Stimulated activated naive B cell treated with anti-CD40 and anti-IgM and Interleukin-4, amounts not matched to agents 10 μg/mL and 1 μg/mL and 100 μg/mL, for 72 hours (primary cell): Measurements from ENCODE around the gene SNAP23.
"Not testable (repeated sequence)": the region's sequence is repeated elsewhere in the genome, so short reads cannot be mapped to it uniquely, and the experiment has no call there.

Experiments
- ATAC-seq, 2 donors: fragments of 150-1000 bp; cut with Tn5 transposase; replicated peaks; 2 replicates each; pipeline ENCODE4 v1.10.0; 2021; ENCODE audit warnings: moderate library complexity in 1 of 2
- DNase-seq: peaks from one replicate; pipeline ENCODE4 v3.0.0; 2021
- H3K27ac Mint-ChIP-seq: one replicate; pipeline ENCODE4 v1.8.0; 2022; ENCODE audit warnings: mild to moderate bottlenecking, mixed read lengths
- H3K27me3 Mint-ChIP-seq, 2 donors: one replicate each; pipeline ENCODE4 v1.8.0; 2022; ENCODE audit warnings: mixed read lengths in 2 of 2
- H3K36me3 Mint-ChIP-seq, 2 donors: one replicate each; pipeline ENCODE4 v1.8.0; 2022; ENCODE audit warnings: mixed read lengths in 2 of 2, mild to moderate bottlenecking in 1 of 2
- H3K4me1 Mint-ChIP-seq, 2 donors: one replicate each; pipeline ENCODE4 v1.8.0; 2022; ENCODE audit warnings: mixed read lengths in 2 of 2, mild to moderate bottlenecking in 1 of 2
- H3K4me3 Mint-ChIP-seq, 2 donors: one replicate each; pipeline ENCODE4 v1.8.0; 2022; ENCODE audit warnings: mild to moderate bottlenecking in 2 of 2, mixed read lengths in 2 of 2, moderate library complexity in 1 of 2
- H3K9me3 Mint-ChIP-seq, 2 donors: one replicate each; pipeline ENCODE4 v1.8.0; 2022; ENCODE audit warnings: mixed read lengths in 2 of 2, mild to moderate bottlenecking in 1 of 2

The SNAP23 gene

DNA sequence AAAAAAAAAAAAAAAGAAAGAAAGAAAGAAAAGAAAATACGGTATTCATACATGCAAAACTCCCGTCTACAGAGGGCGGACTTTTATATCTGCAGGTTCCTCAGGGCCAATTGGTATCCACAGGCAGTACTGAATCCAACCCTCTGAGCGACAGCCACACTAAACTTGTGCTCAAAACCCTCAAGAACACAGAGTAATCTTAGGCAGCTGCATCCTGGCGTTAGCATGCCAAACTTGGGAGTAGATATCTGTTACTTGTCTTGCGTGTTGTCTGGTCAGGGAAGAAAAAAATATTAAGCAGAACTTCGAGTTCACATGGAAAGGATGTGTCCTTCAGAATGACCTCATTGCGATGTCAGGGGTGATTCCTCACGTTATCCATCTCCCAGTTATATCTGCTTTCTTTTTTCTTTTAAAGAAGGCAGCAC, 12.8 kb downstream of the SNAP23 start:
- peaks cover 24 to 45% of the 10 kb centered on the region in 2 donors for H3K4me1 Mint-ChIP-seq
- peaks cover 17 to 24% of the 10 kb centered on the region in 2 donors for H3K36me3 Mint-ChIP-seq
- no peaks in the 10 kb centered on the region for H3K27me3 Mint-ChIP-seq
- peak overlapping the region; percentile 42 for H3K27ac Mint-ChIP-seq
- no peak overlapping the region for H3K4me3 Mint-ChIP-seq
- DNase-seq (no peak), ATAC-seq (no peak)
- no peaks in the 10 kb centered on the region for H3K9me3 Mint-ChIP-seq

GRCh38 chr15:42510258-42511006, 15.0 kb downstream of the SNAP23 start:
- ATAC-seq: no peak
- no peak overlapping the region for H3K27ac Mint-ChIP-seq
- DNase-seq: no peak
- no peaks in the 10 kb centered on the region for H3K27me3 Mint-ChIP-seq
- peaks cover 24 to 37% of the 10 kb centered on the region in 2 donors for H3K36me3 Mint-ChIP-seq
- no peaks in the 10 kb centered on the region for H3K9me3 Mint-ChIP-seq
- H3K4me1 Mint-ChIP-seq: peaks cover 18 to 30% of the 10 kb centered on the region in 2 donors
- H3K4me3 Mint-ChIP-seq: no peak overlapping the region

GRCh38 chr15:42511007-42511391, 15.6 kb downstream of the SNAP23 start:
- no peak for DNase-seq

DNA sequence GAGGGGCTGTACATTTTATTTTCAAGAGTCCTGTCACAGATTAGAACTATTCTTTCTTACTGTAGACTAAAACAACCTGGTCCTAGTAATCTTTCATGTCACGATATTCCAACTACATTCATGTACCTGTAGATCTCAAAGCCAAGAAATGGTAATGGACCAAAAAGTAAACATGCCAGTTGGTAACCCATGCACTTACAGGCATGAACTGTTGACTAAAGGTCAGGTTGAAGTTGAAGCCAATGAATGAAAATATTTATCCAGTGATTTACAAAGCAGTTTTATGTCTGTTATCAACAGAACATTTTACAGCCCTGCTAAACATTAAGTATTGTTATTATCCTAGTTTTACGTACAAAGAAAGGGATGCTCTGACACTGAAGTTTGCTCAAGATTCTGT, 27.9 kb downstream of the SNAP23 start:
- H3K9me3 Mint-ChIP-seq: no peaks in the 10 kb centered on the region
- no peak for ATAC-seq
- no peaks in the 10 kb centered on the region for H3K27me3 Mint-ChIP-seq
- H3K4me1 Mint-ChIP-seq: no peaks in the 10 kb centered on the region
- no peak overlapping the region for H3K4me3 Mint-ChIP-seq
- H3K27ac Mint-ChIP-seq: no peak overlapping the region
- DNase-seq: no peak
- peaks cover 17 to 26% of the 10 kb centered on the region in 2 donors for H3K36me3 Mint-ChIP-seq

More at GRCh38 chr15:42511007-42511391, 15.6 kb downstream of the SNAP23 start:
- peaks cover 28 to 42% of the 10 kb centered on the region in 2 donors for H3K36me3 Mint-ChIP-seq
- no peaks in the 10 kb centered on the region for H3K9me3 Mint-ChIP-seq
- ATAC-seq: no peak
- H3K27ac Mint-ChIP-seq: no peak overlapping the region
- no peaks in the 10 kb centered on the region for H3K27me3 Mint-ChIP-seq
- H3K4me3 Mint-ChIP-seq: peak overlapping the region in 1 of 2 donors; percentile 6
- H3K4me1 Mint-ChIP-seq: peaks cover 17 to 27% of the 10 kb centered on the region in 2 donors

GRCh38 chr15:42528970-42529369, 33.5 kb downstream of the SNAP23 start:
- no peaks in the 10 kb centered on the region for H3K9me3 Mint-ChIP-seq
- H3K27ac Mint-ChIP-seq: no peak overlapping the region
- no peak for DNase-seq
- no peak overlapping the region for H3K4me3 Mint-ChIP-seq
- H3K4me1 Mint-ChIP-seq: no peaks in the 10 kb centered on the region
- H3K27me3 Mint-ChIP-seq: no peaks in the 10 kb centered on the region
- no peak for ATAC-seq
- H3K36me3 Mint-ChIP-seq: peaks cover 23 to 28% of the 10 kb centered on the region in 2 donors

- ATAC-seq (no peak), DNase-seq (no peak)
- no peak overlapping the region for H3K27ac Mint-ChIP-seq
- no peaks in the 10 kb centered on the region for H3K9me3 Mint-ChIP-seq
- H3K4me1 Mint-ChIP-seq: no peaks in the 10 kb centered on the region
- H3K36me3 Mint-ChIP-seq: peaks cover 29 to 45% of the 10 kb centered on the region in 2 donors
- H3K4me3 Mint-ChIP-seq: no peak overlapping the region
- no peaks in the 10 kb centered on the region for H3K27me3 Mint-ChIP-seq
Measured at GRCh38 chr15:42533246-42533645, 37.8 kb downstream of the SNAP23 start.

DNA sequence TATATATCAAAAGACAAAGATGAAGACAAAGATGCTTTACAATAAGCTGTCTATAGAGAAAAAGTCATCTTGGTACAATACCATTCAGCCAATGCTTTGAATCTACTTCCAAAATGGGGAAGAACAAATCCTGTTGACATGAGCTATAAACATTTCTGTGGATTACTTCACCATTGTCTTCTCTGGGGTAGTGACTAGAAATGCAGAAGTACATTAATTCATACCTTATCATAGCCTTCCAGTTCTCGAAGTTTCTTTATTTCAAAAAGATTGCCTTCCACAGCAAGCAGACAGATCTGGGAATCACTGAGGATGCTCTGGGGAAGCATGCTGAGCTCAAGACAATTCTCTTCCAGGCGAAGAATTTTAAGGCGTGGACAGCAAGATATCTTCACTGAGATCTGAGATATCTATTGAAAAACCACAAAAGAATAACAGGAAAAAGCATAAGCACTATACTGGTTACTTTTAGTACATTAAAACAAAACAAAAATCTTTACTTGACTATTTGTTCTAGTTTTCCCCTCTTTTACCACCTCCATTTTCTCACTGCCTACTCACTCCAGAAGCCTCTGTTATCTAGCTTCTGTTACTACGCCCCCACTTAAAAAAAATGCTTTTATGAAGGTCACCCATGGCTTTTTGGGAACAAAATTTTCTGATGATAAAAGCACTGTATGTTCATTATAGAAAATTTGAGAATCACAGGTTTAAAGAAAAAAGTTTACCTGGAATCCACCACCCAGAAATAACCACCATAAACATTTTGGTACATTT, 49.6 kb downstream of the SNAP23 start:
- no peak for DNase-seq
- no peaks in the 10 kb centered on the region for H3K27me3 Mint-ChIP-seq
- H3K27ac Mint-ChIP-seq: no peak overlapping the region
- H3K36me3 Mint-ChIP-seq: peaks cover 18 to 37% of the 10 kb centered on the region in 2 donors
- H3K4me3 Mint-ChIP-seq: no peak overlapping the region
- no peak for ATAC-seq
- H3K4me1 Mint-ChIP-seq: peaks cover 19 to 40% of the 10 kb centered on the region in 2 donors
- no peaks in the 10 kb centered on the region for H3K9me3 Mint-ChIP-seq

- no peaks in the 10 kb centered on the region for H3K9me3 Mint-ChIP-seq
- no peaks in the 10 kb centered on the region for H3K27me3 Mint-ChIP-seq
- peaks cover 12 to 29% of the 10 kb centered on the region in 2 donors for H3K36me3 Mint-ChIP-seq
- DNase-seq (no peak), ATAC-seq (peak in 1 of 2 donors; percentile 28)
- H3K27ac Mint-ChIP-seq: peak overlapping the region; percentile 96
- peaks cover 24 to 54% of the 10 kb centered on the region in 2 donors for H3K4me1 Mint-ChIP-seq
- H3K4me3 Mint-ChIP-seq: peak overlapping the region; percentile 94 to 95
Measured at GRCh38 chr15:42547918-42548248, 52.4 kb downstream of the SNAP23 start.

DNA sequence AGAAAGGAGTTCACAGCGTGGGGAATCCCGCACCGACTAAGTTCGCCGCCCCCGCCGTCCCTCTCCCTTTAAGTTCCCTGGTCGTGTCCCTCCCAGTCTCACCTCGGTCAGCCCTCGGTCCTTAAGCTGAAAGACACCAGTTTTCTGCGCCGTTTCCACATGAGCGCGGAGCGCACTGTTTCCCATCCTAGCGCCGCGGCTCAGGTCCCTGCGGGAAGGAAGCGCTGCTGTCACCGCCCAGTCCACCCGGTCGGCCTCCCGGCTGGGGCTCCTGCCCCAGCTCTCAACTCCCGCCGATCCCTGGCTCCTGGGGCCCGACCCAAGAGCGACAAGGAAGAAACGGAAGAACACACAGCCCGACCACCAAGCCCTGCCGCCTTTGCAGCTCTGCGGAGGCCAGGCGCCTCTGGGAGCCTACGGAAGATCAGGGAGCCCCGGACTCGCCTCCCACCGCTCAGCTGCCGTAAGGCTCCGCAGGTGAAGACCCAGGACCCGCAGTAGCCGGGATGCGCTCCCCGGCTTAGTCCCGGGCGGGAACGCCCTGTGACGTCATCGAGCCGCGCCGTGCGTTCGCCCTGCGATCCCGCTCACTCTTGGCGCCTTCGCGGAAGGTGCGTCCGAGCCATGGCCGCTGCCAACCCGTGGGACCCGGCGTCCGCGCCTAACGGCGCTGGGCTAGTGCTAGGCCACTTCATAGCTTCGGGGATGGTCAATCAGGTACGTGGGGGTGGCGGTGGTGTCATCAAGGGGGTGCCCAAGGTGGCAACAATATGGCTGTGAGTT, 53.0 kb downstream of the SNAP23 start, which contains the start of the genes HAUS2 and LRRC57:
TSS of gene HAUS2 (plus strand) at position 590 of the 783 bp plus-strand sequence. CDS start at position 625, 35 bp downstream.
TSS of gene LRRC57 (minus strand) at position 545 of the 783 bp plus-strand sequence. CDS start at position 186, 359 bp downstream.
- DNase-seq (peak; percentile 82), ATAC-seq (peak; percentile 90 to 93)
- Mint-ChIP-seq H3K4me1 (peaks cover 25 to 56% of the 10 kb centered on the region in 2 donors), H3K27ac (peak within 1 kb of the TSS; percentile 96), H3K4me3 (peak within 1 kb of the TSS; percentile 94 to 95), H3K27me3 (no peaks in the 10 kb centered on the region), H3K36me3 (peaks cover 13 to 29% of the 10 kb centered on the region in 2 donors), H3K9me3 (no peaks in the 10 kb centered on the region)

DNA sequence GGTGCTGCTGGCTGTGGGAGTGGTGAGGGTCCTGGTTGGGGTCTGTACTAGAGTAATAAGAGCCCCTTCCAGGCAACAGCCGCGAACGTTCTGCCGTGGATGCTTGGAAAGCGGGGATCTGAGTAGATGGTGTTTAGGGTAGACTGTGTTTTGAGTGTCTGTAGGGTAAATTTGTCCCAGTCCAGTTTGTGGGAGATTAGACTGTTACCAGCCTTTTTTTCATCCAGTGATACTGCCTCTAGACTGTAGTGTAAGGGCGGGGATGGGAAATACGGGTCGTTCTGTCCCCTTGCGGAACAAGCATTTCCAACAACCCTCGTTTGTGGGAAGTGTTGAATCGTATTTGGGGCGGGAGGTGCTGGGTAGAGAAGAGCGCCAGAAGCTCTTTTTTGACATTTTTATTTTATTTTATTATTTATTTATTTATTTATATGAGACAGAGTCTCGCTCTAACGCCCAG, 53.6 kb downstream of the SNAP23 start:
- peak; percentile 49 to 55 for ATAC-seq
- H3K4me3 Mint-ChIP-seq: peak overlapping the region; percentile 94 to 95
- no peaks in the 10 kb centered on the region for H3K27me3 Mint-ChIP-seq
- H3K4me1 Mint-ChIP-seq: peaks cover 29 to 62% of the 10 kb centered on the region in 2 donors
- no peak for DNase-seq
- H3K9me3 Mint-ChIP-seq: no peaks in the 10 kb centered on the region
- peaks cover 12 to 27% of the 10 kb centered on the region in 2 donors for H3K36me3 Mint-ChIP-seq
- peak overlapping the region; percentile 96 for H3K27ac Mint-ChIP-seq

DNA sequence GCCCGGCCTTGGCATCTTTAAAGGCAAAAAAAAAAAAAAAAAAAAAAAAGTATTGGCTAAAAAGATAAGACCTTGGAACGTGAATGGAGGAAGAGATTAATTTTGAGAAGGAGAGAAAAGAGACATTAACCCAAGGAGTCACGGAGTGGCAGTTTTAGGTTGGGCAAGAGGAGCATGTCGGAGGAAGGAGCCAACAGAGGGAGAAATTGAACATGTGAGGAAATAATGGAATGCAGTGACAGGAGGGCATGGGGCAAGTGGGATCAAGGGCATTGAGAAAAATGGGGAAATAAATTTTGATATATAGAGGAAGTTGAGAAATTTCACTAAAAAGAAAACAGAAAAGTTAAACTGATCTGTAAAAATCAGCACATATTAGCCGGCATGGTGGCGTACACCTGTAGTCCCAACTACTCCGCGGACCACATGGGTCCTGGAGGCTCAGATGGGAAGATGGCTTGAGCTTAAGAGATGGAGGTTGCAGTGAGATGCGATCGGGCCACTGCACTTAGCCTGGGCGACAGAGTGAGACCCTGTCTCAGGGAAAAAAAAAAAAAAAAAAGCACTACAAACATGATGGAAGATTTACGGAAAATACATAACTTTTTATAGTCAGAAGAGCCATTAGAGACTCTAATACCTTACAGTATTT, 54.4 kb downstream of the SNAP23 start:
- peaks cover 29 to 70% of the 10 kb centered on the region in 2 donors for H3K4me1 Mint-ChIP-seq
- H3K27ac Mint-ChIP-seq: peak overlapping the region; percentile 20
- peak overlapping the region; percentile 94 to 95 for H3K4me3 Mint-ChIP-seq
- H3K9me3 Mint-ChIP-seq: no peaks in the 10 kb centered on the region
- DNase-seq (no peak), ATAC-seq (no peak)
- peaks cover 12 to 31% of the 10 kb centered on the region in 2 donors for H3K36me3 Mint-ChIP-seq
- H3K27me3 Mint-ChIP-seq: no peaks in the 10 kb centered on the region

DNA sequence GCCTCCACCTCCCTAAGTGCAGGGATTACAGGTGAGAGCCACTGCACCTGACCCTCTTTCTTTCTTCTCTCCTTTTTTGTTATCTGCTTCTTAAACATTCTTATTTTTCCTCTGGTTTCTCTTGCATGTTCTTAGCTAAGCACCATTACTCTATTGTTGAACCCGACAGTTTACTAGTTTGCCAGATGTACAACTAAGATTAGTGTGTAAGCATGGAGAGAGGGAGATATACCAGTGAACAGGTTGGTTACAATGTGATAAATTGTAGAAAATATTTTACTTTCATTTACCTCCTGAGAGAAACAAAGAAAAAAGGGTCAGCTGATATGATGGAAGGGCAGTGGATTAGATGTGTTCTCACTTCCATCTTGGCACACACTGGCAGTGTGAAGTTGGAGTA, 58.1 kb downstream of the SNAP23 start:
- peaks cover 7 to 17% of the 10 kb centered on the region in 2 donors for H3K36me3 Mint-ChIP-seq
- H3K4me1 Mint-ChIP-seq: peaks cover 14 to 41% of the 10 kb centered on the region in 2 donors
- no peaks in the 10 kb centered on the region for H3K9me3 Mint-ChIP-seq
- no peak for ATAC-seq
- no peak overlapping the region for H3K4me3 Mint-ChIP-seq
- H3K27ac Mint-ChIP-seq: no peak overlapping the region
- no peaks in the 10 kb centered on the region for H3K27me3 Mint-ChIP-seq
- DNase-seq: no peak

GRCh38 chr15:42556550-42557207, 61.2 kb downstream of the SNAP23 start:
- not testable (repeated sequence) for H3K4me3 Mint-ChIP-seq, H3K27ac Mint-ChIP-seq, H3K9me3 Mint-ChIP-seq, DNase-seq, H3K27me3 Mint-ChIP-seq, ATAC-seq
- H3K36me3 Mint-ChIP-seq: peaks cover 6 to 21% of the 10 kb centered on the region in 2 donors
- peaks cover 8 to 16% of the 10 kb centered on the region in 2 donors for H3K4me1 Mint-ChIP-seq
